ENCODE measurements around the gene PDE9A. TPM values are rescaled to one million over a fixed set of nuclear protein-coding genes. Genes with fewer than 3 reads are reported as not detected.
A peak's percentile ranks its signal among the peaks of the same experiment; 100 is the strongest.

The PDE9A gene
- total RNA-seq, 1 experiment from 2014 or later = 44.8 TPM

DNA sequence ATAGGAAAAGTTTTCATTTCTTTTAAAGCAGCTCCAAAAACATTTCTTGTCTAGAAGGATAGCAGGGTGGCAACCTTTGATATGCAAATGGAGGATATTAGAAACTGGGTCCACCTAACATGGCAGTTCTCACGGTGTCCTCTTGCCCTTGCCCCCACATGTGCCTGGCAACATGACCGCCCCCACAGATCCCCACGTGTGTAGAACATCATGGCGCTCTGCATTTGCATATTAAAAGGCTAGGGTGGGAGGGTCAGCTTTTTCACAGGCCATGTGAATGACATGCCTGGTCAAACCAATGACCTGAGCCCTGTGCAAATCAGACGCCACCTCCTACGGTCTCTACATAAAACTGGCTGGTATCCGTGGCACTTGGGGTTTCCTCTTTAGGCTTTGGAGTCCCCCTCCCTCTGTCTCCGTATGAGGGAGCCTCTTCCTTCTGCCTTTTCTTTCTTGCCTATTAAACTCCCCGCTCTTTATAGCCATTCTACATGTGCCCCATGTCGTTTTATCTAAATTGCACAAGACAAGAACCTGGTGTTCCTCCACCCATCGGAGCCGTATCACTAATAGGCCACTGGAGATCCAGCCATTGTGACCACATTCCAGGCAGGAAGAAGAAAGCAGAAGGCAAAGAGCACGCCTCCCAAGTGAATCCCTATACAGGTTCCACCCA lies 154.7 kb downstream of the PDE9A start:
- ATAC-seq (peak; percentile 11; the same call in 1 of the 2 replicates), DNase-seq (ENCODE audit: low spot score) (no peak)
- Mint-ChIP-seq H3K9me3 (peaks cover 6% of the 10 kb centered on the region), H3K4me3 (no peak overlapping the region), H3K4me1 (peaks cover 14% of the 10 kb centered on the region), H3K27me3 (ENCODE audit: low read depth) (peaks cover 9% of the 10 kb centered on the region; the same call in 1 of the 2 replicates), H3K36me3 (peaks cover 6% of the 10 kb centered on the region), H3K27ac (no peak overlapping the region)
- TF ChIP-seq RELA (CRISPR knock-in tag; IDR thresholded peaks at IDR 0.05; ENCODE audit: borderline replicate concordance) (no peak), CREB1 (CRISPR knock-in tag; IDR thresholded peaks at IDR 0.05) (no peak), FOXJ3 (CRISPR knock-in tag; IDR thresholded peaks at IDR 0.05; ENCODE audit: borderline replicate concordance) (no peak), ZNF232 (CRISPR knock-in tag; IDR thresholded peaks at IDR 0.05) (no peak), NR2C2 (CRISPR knock-in tag; IDR thresholded peaks at IDR 0.05) (no peak), FOXK1 (CRISPR knock-in tag; IDR thresholded peaks at IDR 0.05) (no peak), JUN (CRISPR knock-in tag; IDR thresholded peaks at IDR 0.05) (no peak), MYBL2 (CRISPR knock-in tag; IDR thresholded peaks at IDR 0.05) (no peak), USF2 (CRISPR knock-in tag; IDR thresholded peaks at IDR 0.05) (no peak)
- TF ChIP-seq, protein P1, sequence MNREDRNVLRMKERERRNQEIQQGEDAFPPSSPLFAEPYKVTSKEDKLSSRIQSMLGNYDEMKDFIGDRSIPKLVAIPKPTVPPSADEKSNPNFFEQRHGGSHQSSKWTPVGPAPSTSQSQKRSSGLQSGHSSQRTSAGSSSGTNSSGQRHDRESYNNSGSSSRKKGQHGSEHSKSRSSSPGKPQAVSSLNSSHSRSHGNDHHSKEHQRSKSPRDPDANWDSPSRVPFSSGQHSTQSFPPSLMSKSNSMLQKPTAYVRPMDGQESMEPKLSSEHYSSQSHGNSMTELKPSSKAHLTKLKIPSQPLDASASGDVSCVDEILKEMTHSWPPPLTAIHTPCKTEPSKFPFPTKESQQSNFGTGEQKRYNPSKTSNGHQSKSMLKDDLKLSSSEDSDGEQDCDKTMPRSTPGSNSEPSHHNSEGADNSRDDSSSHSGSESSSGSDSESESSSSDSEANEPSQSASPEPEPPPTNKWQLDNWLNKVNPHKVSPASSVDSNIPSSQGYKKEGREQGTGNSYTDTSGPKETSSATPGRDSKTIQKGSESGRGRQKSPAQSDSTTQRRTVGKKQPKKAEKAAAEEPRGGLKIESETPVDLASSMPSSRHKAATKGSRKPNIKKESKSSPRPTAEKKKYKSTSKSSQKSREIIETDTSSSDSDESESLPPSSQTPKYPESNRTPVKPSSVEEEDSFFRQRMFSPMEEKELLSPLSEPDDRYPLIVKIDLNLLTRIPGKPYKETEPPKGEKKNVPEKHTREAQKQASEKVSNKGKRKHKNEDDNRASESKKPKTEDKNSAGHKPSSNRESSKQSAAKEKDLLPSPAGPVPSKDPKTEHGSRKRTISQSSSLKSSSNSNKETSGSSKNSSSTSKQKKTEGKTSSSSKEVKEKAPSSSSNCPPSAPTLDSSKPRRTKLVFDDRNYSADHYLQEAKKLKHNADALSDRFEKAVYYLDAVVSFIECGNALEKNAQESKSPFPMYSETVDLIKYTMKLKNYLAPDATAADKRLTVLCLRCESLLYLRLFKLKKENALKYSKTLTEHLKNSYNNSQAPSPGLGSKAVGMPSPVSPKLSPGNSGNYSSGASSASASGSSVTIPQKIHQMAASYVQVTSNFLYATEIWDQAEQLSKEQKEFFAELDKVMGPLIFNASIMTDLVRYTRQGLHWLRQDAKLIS (CRISPR knock-in tag; IDR thresholded peaks at IDR 0.05; ENCODE audit: borderline replicate concordance) = no peak
- TF ChIP-seq, protein P2, sequence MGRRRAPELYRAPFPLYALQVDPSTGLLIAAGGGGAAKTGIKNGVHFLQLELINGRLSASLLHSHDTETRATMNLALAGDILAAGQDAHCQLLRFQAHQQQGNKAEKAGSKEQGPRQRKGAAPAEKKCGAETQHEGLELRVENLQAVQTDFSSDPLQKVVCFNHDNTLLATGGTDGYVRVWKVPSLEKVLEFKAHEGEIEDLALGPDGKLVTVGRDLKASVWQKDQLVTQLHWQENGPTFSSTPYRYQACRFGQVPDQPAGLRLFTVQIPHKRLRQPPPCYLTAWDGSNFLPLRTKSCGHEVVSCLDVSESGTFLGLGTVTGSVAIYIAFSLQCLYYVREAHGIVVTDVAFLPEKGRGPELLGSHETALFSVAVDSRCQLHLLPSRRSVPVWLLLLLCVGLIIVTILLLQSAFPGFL (CRISPR knock-in tag; IDR thresholded peaks at IDR 0.05; ENCODE audit: borderline replicate concordance) = no peak
- TF ChIP-seq, protein P3, sequence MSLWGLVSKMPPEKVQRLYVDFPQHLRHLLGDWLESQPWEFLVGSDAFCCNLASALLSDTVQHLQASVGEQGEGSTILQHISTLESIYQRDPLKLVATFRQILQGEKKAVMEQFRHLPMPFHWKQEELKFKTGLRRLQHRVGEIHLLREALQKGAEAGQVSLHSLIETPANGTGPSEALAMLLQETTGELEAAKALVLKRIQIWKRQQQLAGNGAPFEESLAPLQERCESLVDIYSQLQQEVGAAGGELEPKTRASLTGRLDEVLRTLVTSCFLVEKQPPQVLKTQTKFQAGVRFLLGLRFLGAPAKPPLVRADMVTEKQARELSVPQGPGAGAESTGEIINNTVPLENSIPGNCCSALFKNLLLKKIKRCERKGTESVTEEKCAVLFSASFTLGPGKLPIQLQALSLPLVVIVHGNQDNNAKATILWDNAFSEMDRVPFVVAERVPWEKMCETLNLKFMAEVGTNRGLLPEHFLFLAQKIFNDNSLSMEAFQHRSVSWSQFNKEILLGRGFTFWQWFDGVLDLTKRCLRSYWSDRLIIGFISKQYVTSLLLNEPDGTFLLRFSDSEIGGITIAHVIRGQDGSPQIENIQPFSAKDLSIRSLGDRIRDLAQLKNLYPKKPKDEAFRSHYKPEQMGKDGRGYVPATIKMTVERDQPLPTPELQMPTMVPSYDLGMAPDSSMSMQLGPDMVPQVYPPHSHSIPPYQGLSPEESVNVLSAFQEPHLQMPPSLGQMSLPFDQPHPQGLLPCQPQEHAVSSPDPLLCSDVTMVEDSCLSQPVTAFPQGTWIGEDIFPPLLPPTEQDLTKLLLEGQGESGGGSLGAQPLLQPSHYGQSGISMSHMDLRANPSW (CRISPR knock-in tag; conservative IDR thresholded peaks at IDR 0.05; ENCODE audit: low read depth) = no peak
- ChIA-PET POLR2A (no interaction called here), CTCF (interaction anchor here (1.2 kb wide), 2 partner anchors 9 to 12 kb away, joined by 3 read pairs; no protein-coding TSS in a partner anchor)

DNA sequence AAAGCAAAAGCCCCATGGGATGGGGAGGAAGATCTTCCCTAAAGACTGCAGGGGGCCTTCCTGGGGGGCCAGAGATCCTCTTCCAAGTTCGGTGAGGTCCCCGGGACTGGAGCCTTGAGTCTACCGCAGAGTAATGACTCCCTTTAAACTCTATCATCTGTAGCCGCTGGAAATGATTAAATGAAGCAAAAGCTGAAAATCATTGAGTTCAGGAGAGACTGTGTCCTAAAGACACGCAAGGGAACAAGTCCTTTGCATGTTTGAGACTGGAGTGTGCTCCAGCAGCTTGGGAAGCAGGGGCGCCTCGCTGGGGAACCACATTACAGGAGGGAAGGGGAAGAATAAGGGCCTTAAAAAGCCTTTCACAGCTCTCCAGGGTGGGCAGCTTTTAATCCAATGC lies 155.8 kb downstream of the PDE9A start:
- no peak overlapping the region for H3K4me3 Mint-ChIP-seq
- H3K27ac Mint-ChIP-seq = 0 out of 2 replicates have a peak overlapping the region, but pooled peaks have one; percentile 71
- H3K4me1 Mint-ChIP-seq = peaks cover 16% of the 10 kb centered on the region
- POLR2A ChIA-PET = no interaction called here
- CTCF ChIA-PET = no interaction called here
- ATAC-seq = no peak
- peaks cover 15% of the 10 kb centered on the region for H3K9me3 Mint-ChIP-seq
- peaks cover 15% of the 10 kb centered on the region for H3K36me3 Mint-ChIP-seq
- peaks cover 9% of the 10 kb centered on the region; the same call in 1 of the 2 replicates for H3K27me3 Mint-ChIP-seq (ENCODE audit: low read depth)
- no peak for DNase-seq (ENCODE audit: low spot score)
- TF ChIP-seq PRRX2 (CRISPR knock-in tag; IDR thresholded peaks at IDR 0.05) (no peak), ZNF416 (CRISPR knock-in tag; IDR thresholded peaks at IDR 0.05) (no peak), TP53 (CRISPR knock-in tag; IDR thresholded peaks at IDR 0.05) (no peak), FOXP4 (CRISPR knock-in tag; IDR thresholded peaks at IDR 0.05) (no peak), USF2 (CRISPR knock-in tag; IDR thresholded peaks at IDR 0.05) (no peak), RORB (CRISPR knock-in tag; IDR thresholded peaks at IDR 0.05) (no peak), ZNF232 (CRISPR knock-in tag; IDR thresholded peaks at IDR 0.05) (no peak), ATF3 (CRISPR knock-in tag; conservative IDR thresholded peaks at IDR 0.05) (no peak), MXD4 (CRISPR knock-in tag; IDR thresholded peaks at IDR 0.05; ENCODE audit: borderline replicate concordance) (no peak), TCF7 (CRISPR knock-in tag; IDR thresholded peaks at IDR 0.05; ENCODE audit: low read depth) (no peak)
- TF ChIP-seq, protein P2 (CRISPR knock-in tag; IDR thresholded peaks at IDR 0.05; ENCODE audit: borderline replicate concordance) = no peak

All from WTC11 (cell line).